NCI-H1436 (cell line): ENCODE results near the gene FRMD1.

Experiments used
- DNase-seq: peaks from one replicate; lab custom pipeline; 2025; lab: John Stamatoyannopoulos, UW

Gene FRMD1

GRCh38 chr6:168111911-168112310 lies 32.9 kb upstream of the FRMD1 start:
- no peak for DNase-seq

DNA sequence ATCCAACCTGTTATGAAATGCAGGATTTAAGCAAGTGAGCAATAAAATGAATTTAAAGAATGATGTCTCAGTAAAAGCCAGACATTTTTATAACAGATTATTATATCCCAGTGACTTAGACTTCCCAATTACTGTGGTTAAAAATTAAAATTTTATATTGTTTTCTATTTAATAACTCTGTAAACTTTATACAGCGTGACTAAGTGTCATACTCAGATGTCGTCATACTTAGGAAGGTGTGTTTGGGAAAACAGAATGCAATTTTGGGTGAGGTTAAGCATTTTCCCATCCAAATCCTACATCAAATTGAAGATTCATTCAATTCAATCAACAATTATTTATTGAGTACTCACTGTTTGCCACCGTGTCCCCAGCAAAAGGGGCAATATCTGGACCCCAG lies 31.4 kb upstream of the FRMD1 start:
- no peak for DNase-seq

DNA sequence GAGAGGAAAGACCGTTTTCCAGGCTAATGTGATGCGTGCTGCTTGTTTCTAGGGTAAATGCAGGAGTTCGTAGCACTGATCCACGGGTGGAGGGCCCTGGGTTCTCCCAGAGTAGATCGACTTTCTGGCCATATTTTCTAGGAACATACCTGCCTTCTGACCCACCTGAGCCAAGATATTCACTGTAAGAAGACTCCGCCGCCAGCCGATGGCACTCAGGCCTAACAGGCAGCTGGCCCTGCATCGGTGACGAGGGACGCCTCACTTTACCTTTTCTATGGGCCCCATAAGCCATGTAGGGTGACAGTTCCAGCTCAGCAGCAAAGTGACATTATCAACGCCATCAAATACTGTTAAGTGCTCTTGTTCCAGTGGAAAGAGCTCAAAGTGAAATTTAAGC lies 30.2 kb upstream of the FRMD1 start:
- DNase-seq: no peak

- DNase-seq: no peak
Measured at GRCh38 chr6:168107191-168107983, 28.4 kb upstream of the FRMD1 start.

GRCh38 chr6:168106633-168107005 lies 27.6 kb upstream of the FRMD1 start:
- DNase-seq: no peak

- no peak for DNase-seq
Measured at GRCh38 chr6:168105813-168106632, 27.0 kb upstream of the FRMD1 start.

GRCh38 chr6:168104636-168105035 lies 25.6 kb upstream of the FRMD1 start:
- DNase-seq: no peak

DNA sequence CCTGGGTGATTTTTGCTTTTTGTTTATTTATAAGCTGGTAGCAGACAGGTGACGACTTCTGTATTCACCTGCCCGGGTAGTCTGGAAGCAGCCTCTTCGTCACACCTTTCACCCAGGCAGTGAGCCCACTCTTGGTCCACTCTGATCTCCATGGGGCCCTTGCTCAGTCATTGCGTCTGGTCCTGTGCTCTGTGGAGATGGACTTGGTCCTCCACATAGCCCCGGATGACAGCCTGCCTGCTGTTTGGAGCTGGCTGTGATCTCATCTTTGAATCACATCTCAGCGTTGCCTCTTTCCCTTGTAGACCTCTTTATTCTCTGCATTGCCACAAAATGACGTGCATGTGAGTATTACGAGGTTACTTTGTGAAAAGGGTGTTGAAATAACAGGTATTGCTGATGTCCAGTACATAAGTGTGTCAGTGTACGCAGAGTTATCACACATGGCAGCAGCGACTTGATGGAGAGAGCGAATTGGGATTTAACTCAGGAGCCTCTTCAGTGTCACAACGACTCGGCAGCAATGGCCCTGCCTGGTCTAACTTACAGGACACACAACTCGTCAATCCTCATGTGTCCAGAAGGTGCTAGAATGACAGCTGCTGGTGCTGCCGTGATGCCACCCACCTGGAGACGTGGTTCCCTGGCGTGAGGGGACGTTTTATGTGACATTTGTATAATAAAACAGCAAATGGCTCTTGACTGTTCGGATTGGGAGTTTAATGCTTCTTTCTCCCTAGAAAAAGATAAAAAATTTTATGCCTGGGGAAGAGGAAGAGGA lies 24.2 kb upstream of the FRMD1 start:
- DNase-seq: no peak

GRCh38 chr6:168102315-168102985 lies 23.4 kb upstream of the FRMD1 start:
- peak; percentile 6 for DNase-seq

DNA sequence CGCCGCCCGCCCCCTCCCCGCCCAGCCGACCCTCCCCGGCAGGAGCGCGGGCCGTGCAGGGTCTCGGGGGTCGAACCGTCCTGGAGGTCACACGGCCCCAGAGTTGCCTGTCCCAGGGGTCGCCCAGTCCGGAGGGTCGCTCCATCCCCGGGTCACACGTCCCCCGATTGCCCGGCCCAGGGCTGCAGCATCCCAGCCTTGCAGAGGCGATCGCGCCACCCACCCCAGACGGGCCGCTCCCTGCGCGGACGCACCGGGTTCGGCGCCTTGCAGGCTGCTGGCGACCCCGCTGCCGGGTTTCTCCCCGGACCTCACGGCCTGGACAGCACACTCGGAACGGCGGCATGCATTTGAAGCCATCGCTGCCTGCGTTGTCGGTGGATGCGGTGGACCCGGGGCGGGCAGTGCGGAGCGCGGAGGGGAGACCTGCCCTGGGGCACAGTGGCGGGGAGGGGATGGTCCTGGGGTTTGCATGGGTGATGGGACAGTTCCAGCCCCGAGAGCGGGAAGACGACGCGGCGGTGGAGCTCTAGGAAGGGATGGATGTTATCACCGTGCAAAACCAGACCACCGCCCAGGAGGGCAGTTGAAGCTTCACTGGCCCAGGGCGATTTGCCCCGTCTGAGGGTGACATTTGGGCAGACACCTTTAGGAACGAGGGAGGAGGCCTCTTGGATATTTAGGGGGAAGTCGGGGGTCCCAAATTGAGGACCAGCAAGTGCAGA lies 22.7 kb upstream of the FRMD1 start:
- no peak for DNase-seq

- DNase-seq: no peak
Measured at GRCh38 chr6:168100803-168101589, 22.0 kb upstream of the FRMD1 start.

DNA sequence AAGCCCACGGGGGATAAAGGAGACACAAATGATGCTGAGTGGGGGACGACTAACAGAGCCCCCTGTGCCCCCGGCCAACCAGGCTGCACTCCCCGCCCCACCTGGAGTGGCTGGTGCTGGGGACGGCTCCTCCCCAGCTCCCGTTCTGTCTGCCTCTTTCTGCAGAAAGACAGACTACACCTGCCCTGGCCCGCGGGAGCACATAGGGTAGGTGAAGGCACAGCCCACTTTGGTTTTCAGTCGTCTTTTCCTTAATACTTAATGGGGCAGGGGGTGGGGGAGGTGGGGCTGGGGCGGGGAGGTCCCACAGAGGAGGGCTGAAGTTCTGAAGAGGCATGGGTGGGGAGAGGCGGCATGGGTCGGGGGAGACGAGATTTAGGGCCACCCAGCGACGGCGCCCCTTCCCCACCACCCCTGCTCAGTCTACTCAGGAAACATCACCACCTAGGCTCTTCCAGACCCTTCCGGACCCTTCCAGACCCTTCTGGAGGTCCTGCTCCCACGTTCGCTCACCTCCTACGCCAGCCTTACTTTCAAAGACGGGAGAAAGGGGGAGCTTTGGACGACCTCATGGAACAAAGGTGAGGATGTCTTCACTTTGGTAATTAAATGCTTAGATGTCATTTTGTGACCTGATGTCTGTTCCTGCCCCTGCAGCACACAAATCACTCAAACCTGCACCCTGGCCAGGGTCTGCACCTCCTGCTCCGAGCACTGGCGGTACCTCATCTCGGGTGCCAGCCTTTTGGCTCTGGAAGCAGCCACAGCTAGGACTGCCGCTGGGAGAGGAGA lies 21.2 kb upstream of the FRMD1 start:
- no peak for DNase-seq

DNA sequence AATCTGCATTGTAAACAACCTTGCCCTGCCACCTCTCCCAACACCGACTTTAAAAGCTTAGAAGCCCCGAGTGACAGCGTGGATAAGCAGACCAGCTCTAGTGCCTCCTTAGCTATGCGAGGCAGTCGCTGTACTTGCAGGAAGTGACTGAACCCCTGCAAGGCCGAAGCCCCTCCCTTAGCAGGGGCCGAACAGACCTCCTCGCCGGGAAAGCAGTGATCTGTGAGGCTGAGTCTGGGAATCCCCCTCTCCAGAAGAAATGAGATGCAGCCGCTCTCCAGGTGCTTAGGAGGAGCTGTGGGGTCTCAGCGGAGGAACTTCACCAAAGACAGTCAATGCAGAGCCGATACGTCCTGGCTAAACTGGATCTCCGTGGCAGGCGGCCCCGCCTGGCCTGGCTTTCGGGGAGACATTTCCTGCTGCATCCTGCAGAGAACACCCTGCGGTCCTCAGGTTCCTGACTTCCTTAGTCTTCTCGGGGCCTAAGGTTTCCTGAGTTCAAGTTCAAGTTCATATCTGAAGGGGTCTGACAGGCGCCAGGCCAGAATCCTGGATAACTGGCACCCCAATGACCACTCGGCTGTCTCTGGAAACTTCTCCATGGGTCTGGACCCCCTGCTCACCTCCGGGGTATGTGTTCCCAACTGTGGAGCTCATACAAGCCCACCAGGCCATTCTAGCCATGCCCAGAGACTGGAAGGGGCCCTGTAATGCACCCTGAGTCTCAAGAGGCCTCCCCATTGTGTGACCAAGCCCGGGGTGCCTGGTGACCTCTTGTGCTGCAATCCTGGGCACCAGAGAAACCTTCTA lies 20.4 kb upstream of the FRMD1 start:
- DNase-seq: no peak

DNA sequence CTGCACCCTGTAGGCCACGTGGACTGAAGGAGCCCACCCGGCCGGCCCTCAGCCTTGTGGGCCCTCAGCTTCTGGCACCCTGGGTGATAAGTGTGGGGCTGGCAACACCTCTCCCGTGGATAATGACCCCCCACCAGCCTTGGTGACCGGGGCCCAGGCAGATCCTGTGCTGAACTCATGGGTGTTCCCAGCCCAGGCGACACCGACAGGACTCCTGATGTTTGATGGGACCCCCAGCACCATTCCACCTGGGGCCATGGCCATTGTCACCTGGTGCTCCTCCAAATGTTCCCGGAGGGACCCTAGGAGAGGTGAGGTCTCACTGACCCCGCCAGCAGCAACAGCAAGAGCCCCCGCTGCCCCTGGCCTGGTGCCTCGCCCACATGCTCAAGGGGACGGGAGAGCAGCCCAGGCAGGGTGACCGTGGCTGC lies 19.4 kb upstream of the FRMD1 start:
- DNase-seq: no peak

DNA sequence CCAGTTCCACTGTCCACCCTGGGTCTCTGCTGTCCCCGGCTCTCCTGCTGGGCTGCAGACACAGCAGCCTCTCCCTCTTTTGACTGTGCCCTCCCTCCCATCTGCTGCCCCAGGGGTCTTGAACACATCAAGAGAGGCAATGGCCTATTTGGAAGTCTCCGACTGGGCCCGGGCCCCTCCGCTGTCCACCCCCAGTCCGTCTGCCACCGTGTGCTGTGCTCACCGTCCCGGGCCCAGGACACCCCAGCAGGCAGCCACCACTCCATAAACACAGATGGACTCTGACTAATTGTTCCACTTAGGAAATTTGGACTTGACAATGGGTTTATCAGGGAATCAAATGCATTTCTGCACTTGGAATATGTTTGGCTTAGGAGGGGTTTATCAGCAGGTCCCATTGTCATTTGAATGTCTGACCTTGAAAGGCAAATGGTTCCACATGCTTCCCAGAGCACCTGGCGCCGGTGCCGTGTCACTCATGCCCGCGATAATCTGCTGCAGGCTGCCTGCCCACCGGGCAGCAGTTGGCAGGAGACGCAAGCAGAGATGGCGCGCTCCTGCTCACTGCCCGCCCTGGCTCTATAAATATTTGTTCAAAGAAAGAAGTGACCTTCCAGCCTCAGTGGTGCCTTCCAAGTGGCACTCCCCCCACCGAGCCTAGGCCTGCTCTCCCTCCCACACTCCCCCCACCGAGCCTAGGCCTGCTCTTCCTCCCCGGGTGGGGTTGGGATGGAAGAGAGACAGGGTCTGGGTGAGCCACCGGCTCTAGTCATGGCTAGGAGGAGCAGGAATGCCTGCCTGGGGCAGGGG lies 18.8 kb upstream of the FRMD1 start:
- DNase-seq: no peak

- no peak for DNase-seq
Measured at GRCh38 chr6:168097221-168097620, 18.2 kb upstream of the FRMD1 start.

GRCh38 chr6:168096271-168096764 lies 17.3 kb upstream of the FRMD1 start:
- DNase-seq: no peak
